ENCODE measurements around the gene IMPG1. TPM values are rescaled to one million over a fixed set of nuclear protein-coding genes. Genes with fewer than 3 reads are reported as not detected.

IMPG1 gene
- total and polyA plus RNA-seq, 2 of the 13 experiments (the other 11 are each of a cell fraction or from before 2014, with no cell fraction given) = not detected

DNA sequence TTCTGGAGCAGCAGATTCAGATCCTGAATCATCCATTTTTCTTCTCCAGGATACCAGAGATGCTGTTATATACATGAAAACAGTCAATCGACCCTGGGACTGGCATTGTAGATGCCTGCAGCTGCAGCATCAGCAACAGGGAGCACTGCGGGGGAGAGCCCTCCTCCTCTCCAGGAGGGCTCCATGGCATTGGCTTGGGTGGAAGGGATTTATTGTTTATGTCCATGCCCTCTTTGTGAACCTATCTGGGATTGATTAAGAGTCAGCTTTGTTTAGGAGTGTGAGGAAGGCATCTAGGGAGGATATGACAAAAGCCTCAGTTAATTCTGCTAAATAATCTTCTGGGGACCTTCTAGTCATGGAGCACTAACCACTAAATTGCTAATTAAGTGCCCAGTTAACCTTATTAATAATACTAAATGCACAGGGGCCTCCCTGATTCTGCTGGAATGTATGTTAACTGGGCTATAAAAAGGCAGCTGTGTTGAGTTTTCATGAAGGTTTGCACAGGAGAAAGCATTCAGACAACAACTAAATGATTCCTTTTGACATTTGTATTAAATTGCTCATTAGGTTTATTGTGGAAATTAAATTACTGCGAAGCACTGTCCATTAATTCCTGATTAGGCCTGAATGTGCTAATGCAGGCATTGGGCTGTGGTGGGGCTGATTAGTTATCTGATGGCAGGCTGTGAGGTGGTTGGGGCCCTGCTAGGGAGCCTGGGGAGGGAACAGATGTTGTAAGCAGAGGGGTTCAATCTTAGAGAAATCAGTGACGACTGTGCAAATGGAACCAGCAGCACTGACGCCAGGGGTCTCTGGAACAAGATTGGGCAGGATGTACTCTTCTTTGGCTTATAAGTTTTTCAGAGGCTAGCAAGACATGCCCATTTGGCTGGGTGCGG lies 57.6 kb downstream of the IMPG1 start:
- 0% methylated on average over 5 of the region's 6 CpGs for WGBS (ENCODE audit: low lambda C conversion rate)

DNA sequence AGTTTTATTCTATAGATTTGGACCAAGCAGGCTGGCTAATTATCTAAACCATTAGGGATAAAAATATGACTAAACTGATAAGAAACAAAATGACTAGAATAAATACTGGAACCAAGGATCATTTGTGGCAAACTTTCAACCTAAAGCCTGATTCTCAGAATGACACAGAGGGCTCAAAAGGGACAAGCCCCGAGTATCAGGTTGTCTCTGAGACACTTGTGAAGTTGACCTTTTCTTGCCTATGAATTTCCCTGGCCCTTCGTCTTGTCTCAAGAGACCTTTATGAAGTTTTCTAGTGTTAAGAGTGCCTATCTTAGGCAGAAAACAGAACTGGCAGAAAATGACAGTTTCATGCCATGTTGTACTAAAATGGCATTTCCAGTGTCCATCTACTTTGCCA lies 68.3 kb downstream of the IMPG1 start:
- FAIRE-seq (no peak), ATAC-seq (no peak), DNase-seq (ENCODE audit: low spot score) (no peak)
- BruUV-seq (replicated peaks) = no TSS peak
- Histone ChIP-seq H3K4me2 (ENCODE audit: low read depth, low read length) (no peak overlapping the region), H3K4me1 (ENCODE audit: insufficient read depth, low read length) (no peaks in the 10 kb centered on the region), H4K20me1 (ENCODE audit: insufficient read depth, low read length) (no peaks in the 10 kb centered on the region), H3K27ac (ENCODE audit: extremely low read length, insufficient read depth, low read length) (no peak overlapping the region), H3K4me3 (replicated peaks in 1 of 3; ENCODE audit: insufficient read depth in 1 of 3, low read depth in 2 of 3, low read length in 3 of 3) (no peak overlapping the region), H3K79me2 (ENCODE audit: insufficient read depth, low read length) (no peaks in the 10 kb centered on the region), H3K9me3 (ENCODE audit: low read length) (no peaks in the 10 kb centered on the region), H2AFZ (ENCODE audit: low read length) (no peak overlapping the region), H3K36me3 (replicated peaks in 1 of 2; ENCODE audit: control insufficient read depth in 1 of 2, insufficient read depth in 2 of 2, low read length in 2 of 2) (no peaks in the 10 kb centered on the region), H3K27me3 (ENCODE audit: control insufficient read depth in 1 of 2, insufficient read depth in 2 of 2, low read length in 2 of 2) (no peaks in the 10 kb centered on the region), H3K9ac (ENCODE audit: insufficient read depth, low read depth, low read length) (no peak overlapping the region)
- in situ Hi-C loops (cut with HindIII; ENCODE audit: extremely low pct_ligation_motif_present, low pct_unique_long_range_greater_than_20kb) = no loop called here
- 4% methylated on average over 2 of the region's 2 CpGs for WGBS (ENCODE audit: low lambda C conversion rate)
- ChIA-PET POLR2A (no interaction called here), CTCF (ENCODE audit: low intra/inter-chr PET ratio, low total read pairs) (no interaction called here)
- TF ChIP-seq GLI4 (CRISPR knock-in tag; IDR thresholded peaks at IDR 0.05; ENCODE audit: borderline replicate concordance) (no peak), PITX1 (CRISPR knock-in tag; IDR thresholded peaks at IDR 0.05) (no peak), ZFP36L2 (CRISPR knock-in tag; IDR thresholded peaks at IDR 0.05) (no peak), TFDP2 (CRISPR knock-in tag; IDR thresholded peaks at IDR 0.05) (no peak)
- TF ChIP-seq, protein P1, sequence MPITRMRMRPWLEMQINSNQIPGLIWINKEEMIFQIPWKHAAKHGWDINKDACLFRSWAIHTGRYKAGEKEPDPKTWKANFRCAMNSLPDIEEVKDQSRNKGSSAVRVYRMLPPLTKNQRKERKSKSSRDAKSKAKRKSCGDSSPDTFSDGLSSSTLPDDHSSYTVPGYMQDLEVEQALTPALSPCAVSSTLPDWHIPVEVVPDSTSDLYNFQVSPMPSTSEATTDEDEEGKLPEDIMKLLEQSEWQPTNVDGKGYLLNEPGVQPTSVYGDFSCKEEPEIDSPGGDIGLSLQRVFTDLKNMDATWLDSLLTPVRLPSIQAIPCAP (CRISPR knock-in tag; IDR thresholded peaks at IDR 0.05; ENCODE audit: low read depth) = no peak
- TF ChIP-seq, protein P2, sequence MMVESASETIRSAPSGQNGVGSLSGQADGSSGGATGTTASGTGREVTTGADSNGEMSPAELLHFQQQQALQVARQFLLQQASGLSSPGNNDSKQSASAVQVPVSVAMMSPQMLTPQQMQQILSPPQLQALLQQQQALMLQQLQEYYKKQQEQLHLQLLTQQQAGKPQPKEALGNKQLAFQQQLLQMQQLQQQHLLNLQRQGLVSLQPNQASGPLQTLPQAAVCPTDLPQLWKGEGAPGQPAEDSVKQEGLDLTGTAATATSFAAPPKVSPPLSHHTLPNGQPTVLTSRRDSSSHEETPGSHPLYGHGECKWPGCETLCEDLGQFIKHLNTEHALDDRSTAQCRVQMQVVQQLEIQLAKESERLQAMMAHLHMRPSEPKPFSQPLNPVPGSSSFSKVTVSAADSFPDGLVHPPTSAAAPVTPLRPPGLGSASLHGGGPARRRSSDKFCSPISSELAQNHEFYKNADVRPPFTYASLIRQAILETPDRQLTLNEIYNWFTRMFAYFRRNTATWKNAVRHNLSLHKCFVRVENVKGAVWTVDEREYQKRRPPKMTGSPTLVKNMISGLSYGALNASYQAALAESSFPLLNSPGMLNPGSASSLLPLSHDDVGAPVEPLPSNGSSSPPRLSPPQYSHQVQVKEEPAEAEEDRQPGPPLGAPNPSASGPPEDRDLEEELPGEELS (CRISPR knock-in tag; IDR thresholded peaks at IDR 0.05) = no peak
- intact Hi-C loops (cut with micrococcal nuclease; ENCODE audit: unreplicated experiment) = no loop called here

More for the DNA sequence above, 57.6 kb downstream of the IMPG1 start:
- Histone ChIP-seq H3K36me3 (replicated peaks in 1 of 2; ENCODE audit: control insufficient read depth in 1 of 2, insufficient read depth in 2 of 2, low read length in 2 of 2) (no peaks in the 10 kb centered on the region), H3K4me2 (ENCODE audit: low read depth, low read length) (no peak overlapping the region), H3K4me1 (ENCODE audit: insufficient read depth, low read length) (no peaks in the 10 kb centered on the region), H3K9me3 (ENCODE audit: low read length) (no peaks in the 10 kb centered on the region), H3K9ac (ENCODE audit: insufficient read depth, low read depth, low read length) (no peak overlapping the region), H3K79me2 (ENCODE audit: insufficient read depth, low read length) (no peaks in the 10 kb centered on the region), H3K27ac (ENCODE audit: extremely low read length, insufficient read depth, low read length) (no peak overlapping the region), H4K20me1 (ENCODE audit: insufficient read depth, low read length) (no peaks in the 10 kb centered on the region), H2AFZ (ENCODE audit: low read length) (no peak overlapping the region), H3K4me3 (replicated peaks in 1 of 3; ENCODE audit: insufficient read depth in 1 of 3, low read depth in 2 of 3, low read length in 3 of 3) (no peak overlapping the region), H3K27me3 (ENCODE audit: control insufficient read depth in 1 of 2, insufficient read depth in 2 of 2, low read length in 2 of 2) (no peaks in the 10 kb centered on the region)
- intact Hi-C loops (cut with micrococcal nuclease; ENCODE audit: unreplicated experiment) = no loop called here
- in situ Hi-C loops (cut with HindIII; ENCODE audit: extremely low pct_ligation_motif_present, low pct_unique_long_range_greater_than_20kb) = no loop called here
- no TSS peak for BruUV-seq (replicated peaks)
- ATAC-seq = no peak
- ChIA-PET POLR2A (no interaction called here), CTCF (ENCODE audit: low intra/inter-chr PET ratio, low total read pairs) (no interaction called here)
- DNase-seq (ENCODE audit: low spot score) = no peak
- FAIRE-seq = no peak
- TF ChIP-seq ZNF558 (CRISPR knock-in tag; IDR thresholded peaks at IDR 0.05; ENCODE audit: borderline replicate concordance) = no peak
- TF ChIP-seq MAFK (conservative IDR thresholded peaks at IDR 0.05 in 1 of 2, IDR thresholded peaks at IDR 0.05 in 1 of 2; ENCODE audit: low read length in 2 of 2) = no peak
